Measurements from ENCODE around the gene KIF2C.

Gene KIF2C

GRCh38 chr1:44707112-44707881 is 32.3 kb upstream of the KIF2C start:
- Histone ChIP-seq H3K4me2 (no peak overlapping the region; the same call in 1 of the 2 replicates), H3K9ac (no peak overlapping the region), H3K27me3 (ENCODE audit: insufficient read depth, low read depth) (peaks cover 3% of the 10 kb centered on the region; the same call in 1 of the 2 replicates), H3K27ac (no peak overlapping the region), H3K4me3 (IDR thresholded peaks at IDR 0.05; ENCODE audit: insufficient read depth, low read depth, low read length) (no peak overlapping the region), H3K79me2 (ENCODE audit: insufficient read depth, low read depth) (no peaks in the 10 kb centered on the region), H3K36me3 (ENCODE audit: insufficient read depth) (no peaks in the 10 kb centered on the region), H4K20me1 (ENCODE audit: insufficient read depth) (no peaks in the 10 kb centered on the region; the same call in 1 of the 2 replicates), H3K4me1 (ENCODE audit: low read depth, poor library complexity, severe bottlenecking) (peaks cover 11% of the 10 kb centered on the region), H2AFZ (ENCODE audit: low read depth) (no peak overlapping the region)
- TF ChIP-seq CTCF (conservative IDR thresholded peaks at IDR 0.05; ENCODE audit: low read depth, low read length) = no peak

- Histone ChIP-seq H3K27me3 (ENCODE audit: insufficient read depth, low read depth) (peaks cover 3% of the 10 kb centered on the region; the same call in 1 of the 2 replicates), H4K20me1 (ENCODE audit: insufficient read depth) (no peaks in the 10 kb centered on the region; the same call in 1 of the 2 replicates), H3K4me3 (IDR thresholded peaks at IDR 0.05; ENCODE audit: insufficient read depth, low read depth, low read length) (no peak overlapping the region), H3K36me3 (ENCODE audit: insufficient read depth) (no peaks in the 10 kb centered on the region), H3K9ac (0 out of 2 replicates have a peak overlapping the region, but pooled peaks have one; percentile 22), H3K4me2 (peak overlapping the region; percentile 57; the same call in 1 of the 2 replicates), H3K27ac (no peak overlapping the region), H3K79me2 (ENCODE audit: insufficient read depth, low read depth) (no peaks in the 10 kb centered on the region), H3K4me1 (ENCODE audit: low read depth, poor library complexity, severe bottlenecking) (peaks cover 17% of the 10 kb centered on the region), H2AFZ (ENCODE audit: low read depth) (peak overlapping the region; percentile 87; the same call in 1 of the 2 replicates)
- TF ChIP-seq CTCF (conservative IDR thresholded peaks at IDR 0.05; ENCODE audit: low read depth, low read length) = peak; percentile 80
These were observed 31.4 kb upstream of the KIF2C start for GRCh38 chr1:44707959-44708831.

- H3K4me1 ChIP-seq (ENCODE audit: low read depth, poor library complexity, severe bottlenecking) = peaks cover 49% of the 10 kb centered on the region
- H3K27ac ChIP-seq = no peak overlapping the region; the same call in 1 of the 2 replicates
- peaks cover 3% of the 10 kb centered on the region; the same call in 1 of the 2 replicates for H3K27me3 ChIP-seq (ENCODE audit: insufficient read depth, low read depth)
- no peak for TF ChIP-seq CTCF (conservative IDR thresholded peaks at IDR 0.05; ENCODE audit: low read depth, low read length)
- peak overlapping the region; percentile 48; the same call in 1 of the 2 replicates for H2AFZ ChIP-seq (ENCODE audit: low read depth)
- H4K20me1 ChIP-seq (ENCODE audit: insufficient read depth) = no peaks in the 10 kb centered on the region
- no peaks in the 10 kb centered on the region for H3K36me3 ChIP-seq (ENCODE audit: insufficient read depth)
- no peak overlapping the region for H3K9ac ChIP-seq
- no peak overlapping the region for H3K4me3 ChIP-seq (IDR thresholded peaks at IDR 0.05; ENCODE audit: insufficient read depth, low read depth, low read length)
- H3K4me2 ChIP-seq = peak overlapping the region; percentile 49; the same call in 1 of the 2 replicates
- H3K79me2 ChIP-seq (ENCODE audit: insufficient read depth, low read depth) = no peaks in the 10 kb centered on the region
These were observed 26.3 kb upstream of the KIF2C start for GRCh38 chr1:44713321-44713781.

- no peak overlapping the region for H3K4me3 ChIP-seq (IDR thresholded peaks at IDR 0.05; ENCODE audit: insufficient read depth, low read depth, low read length)
- H3K27ac ChIP-seq = peak overlapping the region; percentile 28; the same call in 1 of the 2 replicates
- TF ChIP-seq CTCF (conservative IDR thresholded peaks at IDR 0.05; ENCODE audit: low read depth, low read length) = no peak
- peak overlapping the region; percentile 66 for H2AFZ ChIP-seq (ENCODE audit: low read depth)
- H3K4me2 ChIP-seq = peak overlapping the region; percentile 56; the same call in 1 of the 2 replicates
- H3K27me3 ChIP-seq (ENCODE audit: insufficient read depth, low read depth) = peaks cover 3% of the 10 kb centered on the region; the same call in 1 of the 2 replicates
- no peaks in the 10 kb centered on the region for H3K79me2 ChIP-seq (ENCODE audit: insufficient read depth, low read depth)
- no peaks in the 10 kb centered on the region for H4K20me1 ChIP-seq (ENCODE audit: insufficient read depth)
- H3K36me3 ChIP-seq (ENCODE audit: insufficient read depth) = no peaks in the 10 kb centered on the region
- peak overlapping the region; percentile 9; the same call in 1 of the 2 replicates for H3K9ac ChIP-seq
- H3K4me1 ChIP-seq (ENCODE audit: low read depth, poor library complexity, severe bottlenecking) = peaks cover 55% of the 10 kb centered on the region
These were observed 25.1 kb upstream of the KIF2C start for GRCh38 chr1:44714532-44714931.

Measured in KMS-11 (cell line).